HCT116 (cell line): ENCODE data around the gene TNF. TPM values are rescaled to one million over a fixed set of nuclear protein-coding genes. Genes with fewer than 3 reads are reported as not detected.

Experiments
- ATAC-seq: fragments of 200-7000 bp; cut with Tn5 transposase; 2 replicates; pipeline ENCODE4 v1.9.1; 2020; ENCODE audit warnings: mild to moderate bottlenecking, moderate library complexity
- BruUV-seq: library from RNA; stranded (reverse); fragments of 400-500 nt; replicated peaks from 2 replicates; lab custom pipeline; 2021; lab: Mats Ljungman, UMichigan
- CTCF ChIA-PET: fragments of 300-600 bp; sonication (Branson Sonifier 250); formaldehyde crosslinking; loops from one replicate; lab custom pipeline; 2021; ENCODE audit warnings: antibody characterized with exemption; lab: Charles Lee
- POLR2A ChIA-PET: fragments of 300-600, 350-600 bp; sonication (Branson Sonifier 250); formaldehyde crosslinking; loops from one replicate; lab custom pipeline; 2021; ENCODE audit warnings: antibody characterized with exemption; lab: Charles Lee
- RAD21 ChIA-PET, 2 experiments: fragments of 300-600 bp; sonication (Branson Sonifier 250); formaldehyde crosslinking; loops; one replicate each; lab custom pipeline; 2023; ENCODE audit warnings: low total read pairs in 2 of 2; ENCODE audit not compliant: uncharacterized antibody in 2 of 2, unreplicated experiment in 2 of 2, low non-redundant PET in 1 of 2; lab: Charles Lee
- DNase-seq: peaks from one replicate; pipeline ENCODE4 v3.0.0-alpha.2; 2010; ENCODE audit warnings: low read depth, low spot score
- H2AFZ ChIP-seq: fragments of 200-600 bp; shearing (Covaris generic), sonication (generic); 2 replicates; pipeline ENCODE4 v1.6.1; 2017; ENCODE audit warnings: low read depth, mixed run types, mixed read lengths, antibody characterized with exemption, low read length; ENCODE audit not compliant: poor library complexity, severe bottlenecking
- H3K27ac ChIP-seq: 2 replicates; pipeline ENCODE4 v1.5.1; 2012; ENCODE audit warnings: low read depth, low read length
- H3K27me3 ChIP-seq: fragments of 200-600 bp; sonication (generic); 2 replicates; pipeline ENCODE4 v1.6.1; 2016; ENCODE audit warnings: mixed run types, low read length, mixed read lengths; ENCODE audit not compliant: insufficient read depth
- H3K36me3 ChIP-seq, 2 experiments: fragments of 200-500 bp in 1 of 2; fragments of 200-600 bp in 1 of 2; sonication (Bioruptor generic) in 1 of 2; sonication (generic) in 1 of 2; 2 replicates each; pipeline versions ENCODE4 v1.5.1 to v1.6.1; 2014 to 2016; ENCODE audit warnings: low read length in 2 of 2, inconsistent platforms in 1 of 2, mixed read lengths in 1 of 2, mixed run types in 1 of 2; ENCODE audit not compliant: insufficient read depth in 2 of 2, control insufficient read depth in 1 of 2
- H3K4me1 ChIP-seq, 2 experiments: fragments of 200-600 bp in 1 of 2; sonication (generic) in 1 of 2; 2 replicates each; pipeline versions ENCODE4 v1.5.1 to v1.6.1; 2012 to 2017; ENCODE audit warnings: low read length in 2 of 2, inconsistent platforms in 1 of 2, mild to moderate bottlenecking in 1 of 2, mixed read lengths in 1 of 2, mixed run types in 1 of 2, moderate library complexity in 1 of 2; ENCODE audit not compliant: insufficient read depth in 2 of 2, control insufficient read depth in 1 of 2
- H3K4me2 ChIP-seq: fragments of 200-600 bp; sonication (generic); 2 replicates; pipeline ENCODE4 v1.6.1; 2017; ENCODE audit warnings: mixed run types, low read length, mixed read lengths
- H3K4me3 ChIP-seq, 2 experiments: fragments of 200-600 bp in 1 of 2; sonication (generic) in 1 of 2; replicated peaks in 1 of 2; 2 replicates each; pipeline ENCODE4 v1.5.1; 2011 to 2016; ENCODE audit warnings: low read length in 2 of 2, control low read depth in 1 of 2, low read depth in 1 of 2, mild to moderate bottlenecking in 1 of 2, mixed read lengths in 1 of 2, mixed run types in 1 of 2
- H3K79me2 ChIP-seq: fragments of 200-600 bp; sonication (generic); 2 replicates; pipeline ENCODE4 v1.6.1; 2017; ENCODE audit warnings: mild to moderate bottlenecking, mixed run types, low read length, moderate library complexity, mixed read lengths; ENCODE audit not compliant: insufficient read depth
- H3K9ac ChIP-seq: fragments of 200-600 bp; sonication (generic); 2 replicates; pipeline ENCODE4 v1.6.1; 2016; ENCODE audit warnings: low read length, mixed read lengths
- H3K9me2 ChIP-seq: fragments of 200-600 bp; sonication (generic), shearing (Covaris generic); 2 replicates; pipeline ENCODE4 v1.6.1; 2017; ENCODE audit warnings: mixed run types, mild to moderate bottlenecking, moderate library complexity; ENCODE audit not compliant: insufficient read depth
- H3K9me3 ChIP-seq, 2 experiments: fragments of 200-500 bp in 1 of 2; fragments of 200-600 bp in 1 of 2; sonication (Bioruptor generic) in 1 of 2; sonication (generic) in 1 of 2; 2 replicates each; pipeline ENCODE4 v1.6.1; 2014 to 2017; ENCODE audit warnings: low read length in 2 of 2, mixed read lengths in 2 of 2, inconsistent platforms in 1 of 2, low read depth in 1 of 2, mild to moderate bottlenecking in 1 of 2, mixed run types in 1 of 2, moderate library complexity in 1 of 2; ENCODE audit not compliant: control insufficient read depth in 1 of 2, insufficient read depth in 1 of 2
- H4K20me1 ChIP-seq: fragments of 200-600 bp; sonication (generic), shearing (Covaris generic); 2 replicates; pipeline ENCODE4 v1.6.1; 2017; ENCODE audit warnings: mixed run types, mild to moderate bottlenecking, moderate library complexity; ENCODE audit not compliant: insufficient read depth
- ATF3 ChIP-seq: IDR thresholded peaks from 2 replicates; pipeline ENCODE4 v1.6.1; 2012
- CBX3 ChIP-seq: IDR thresholded peaks from 2 replicates; pipeline ENCODE4 v1.6.1; 2012; ENCODE audit warnings: low read depth
- CEBPB ChIP-seq: IDR thresholded peaks from 2 replicates; pipeline ENCODE4 v1.6.1; 2012; ENCODE audit warnings: low read depth
- CTCF ChIP-seq, 3 experiments: fragments of 200-600 bp in 1 of 3; sonication (generic) in 1 of 3; IDR thresholded peaks in 2 of 3; conservative IDR thresholded peaks in 1 of 3; 2 replicates each; pipeline ENCODE4 v1.5.1; 2012 to 2017; ENCODE audit warnings: low read depth in 2 of 3, low read length in 2 of 3, antibody characterized with exemption in 1 of 3, borderline replicate concordance in 1 of 3, control low read depth in 1 of 3, mild to moderate bottlenecking in 1 of 3, mixed read lengths in 1 of 3, mixed run types in 1 of 3, moderate library complexity in 1 of 3; ENCODE audit not compliant: insufficient read depth in 1 of 3
- ELF1 ChIP-seq: IDR thresholded peaks from 2 replicates; pipeline ENCODE4 v1.6.1; 2012; ENCODE audit warnings: low read depth, borderline replicate concordance
- EZH2 ChIP-seq: fragments of 200-600 bp; sonication (generic); IDR thresholded peaks from 2 replicates; pipeline ENCODE4 v1.6.1; 2017; ENCODE audit warnings: antibody characterized with exemption, mixed run types
- EZH2phosphoT487 ChIP-seq: fragments of 200-600 bp; IDR thresholded peaks from 2 replicates; pipeline ENCODE4 v1.6.1; 2018; ENCODE audit warnings: antibody characterized with exemption, borderline replicate concordance
- FOSL1 ChIP-seq: IDR thresholded peaks from 2 replicates; pipeline ENCODE4 v1.6.1; 2012; ENCODE audit warnings: low read depth
- POLR2A ChIP-seq: IDR thresholded peaks from 2 replicates; pipeline ENCODE4 v1.7.0; 2011; ENCODE audit warnings: borderline replicate concordance; ENCODE audit not compliant: insufficient read depth, insufficient read length; ENCODE audit errors: extremely low read depth
- RAD21 ChIP-seq: IDR thresholded peaks from 2 replicates; pipeline ENCODE4 v1.6.1; 2012; ENCODE audit warnings: low read depth, mild to moderate bottlenecking
- SIN3A ChIP-seq: IDR thresholded peaks from 2 replicates; pipeline ENCODE4 v1.6.1; 2012; ENCODE audit warnings: low read depth
- TCF7L2 ChIP-seq: IDR thresholded peaks from 2 replicates; pipeline ENCODE4 v1.7.0; 2011; ENCODE audit warnings: borderline replicate concordance, inconsistent platforms; ENCODE audit not compliant: insufficient read depth, insufficient read length; ENCODE audit errors: extremely low read depth
- YY1 ChIP-seq: IDR thresholded peaks from 2 replicates; pipeline ENCODE4 v1.6.1; 2011; ENCODE audit warnings: low read length, low read depth, moderate library complexity, mild to moderate bottlenecking; ENCODE audit not compliant: insufficient replicate concordance; ENCODE audit errors: extremely low read depth
- ZNF274 ChIP-seq: fragments of 200-500 bp; sonication (Bioruptor generic); IDR thresholded peaks from 2 replicates; pipeline ENCODE4 v1.6.1; 2014; ENCODE audit warnings: mild to moderate bottlenecking, low read depth, low read length, inconsistent platforms
- intact Hi-C: fragments of 100-400 bp; cut with micrococcal nuclease; formaldehyde crosslinking; loops from 2 replicates; pipeline ENCODE4 v1.10.0; 2022
- total RNA-seq: library from RNA; stranded (reverse); gene quantifications from one replicate; pipeline ENCODE4 v1.2.1, GENCODE V29; 2021; ENCODE audit not compliant: unreplicated experiment

The TNF gene
- total RNA-seq, 1 experiment from 2014 or later = 0.59 TPM

- POLR2A ChIA-PET = interaction anchor here (1.0 to 1.4 kb wide), 2 partner anchors 13 to 18 kb away, joined by 3 read pairs; no protein-coding TSS in a partner anchor
- H3K36me3 ChIP-seq = no peaks in the 10 kb centered on the region
- H3K4me1 ChIP-seq = peaks cover 4 to 15% of the 10 kb centered on the region in 2 experiments; a peak in 2 of 4 replicates
- no peak overlapping the region for H3K27ac ChIP-seq
- H3K4me2 ChIP-seq = peak overlapping the region; percentile 97
- no TSS peak for BruUV-seq
- DNase-seq (no peak), ATAC-seq (no peak)
- H3K9me2 ChIP-seq = no peaks in the 10 kb centered on the region
- H3K27me3 ChIP-seq = no peaks in the 10 kb centered on the region
- H2AFZ ChIP-seq = peak overlapping the region; percentile 64
- TF ChIP-seq EZH2phosphoT487 = no peak
- no peak for TF ChIP-seq ELF1
- no peak for TF ChIP-seq EZH2
- TF ChIP-seq SIN3A = no peak
- no peak for TF ChIP-seq POLR2A
- no peaks in the 10 kb centered on the region for H4K20me1 ChIP-seq
- H3K9ac ChIP-seq = peak overlapping the region; percentile 73
- CTCF ChIA-PET = interaction anchor here (0.6 to 7.8 kb wide), 10 partner anchors 9 to 1086 kb away, joined by 3 to 70 read pairs (median 4); partner anchors contain the start of genes NCR3 and PRRC2A
- RAD21 ChIA-PET = interaction anchor here in 1 of 2 experiments (0.9 kb wide), 1 partner anchor 18 kb away, joined by 3 read pairs; no protein-coding TSS in a partner anchor
- no peaks in the 10 kb centered on the region for H3K9me3 ChIP-seq
- H3K4me3 ChIP-seq = peak overlapping the region; percentile 65 to 75
- intact Hi-C loops = no loop called here
- no peaks in the 10 kb centered on the region for H3K79me2 ChIP-seq
Observed at GRCh38 chr6:31580438-31580740, 5.0 kb downstream of the TNF start.

GRCh38 chr6:31580807-31581433 is 5.6 kb downstream of the TNF start:
- H3K27ac ChIP-seq = peak overlapping the region; percentile 8; the same call in 1 of the 2 replicates
- H4K20me1 ChIP-seq = no peaks in the 10 kb centered on the region
- H2AFZ ChIP-seq = peak overlapping the region; percentile 79
- H3K9me2 ChIP-seq = no peaks in the 10 kb centered on the region
- H3K36me3 ChIP-seq = no peaks in the 10 kb centered on the region
- ChIA-PET RAD21 (interaction anchor here in 1 of 2 experiments (0.9 kb wide), 1 partner anchor 18 kb away, joined by 3 read pairs; no protein-coding TSS in a partner anchor), POLR2A (interaction anchor here (1.0 to 1.9 kb wide), 3 partner anchors 12 to 34 kb away, joined by 3 to 6 read pairs (median 3); partner anchors contain the start of genes ATP6V1G2 and NFKBIL1), CTCF (interaction anchor here (0.6 to 7.8 kb wide), 10 partner anchors 10 to 1086 kb away, joined by 3 to 70 read pairs (median 4); partner anchors contain the start of genes NCR3 and PRRC2A)
- H3K4me1 ChIP-seq = peaks cover 4 to 15% of the 10 kb centered on the region in 2 experiments; a peak in 2 of 4 replicates
- no peaks in the 10 kb centered on the region for H3K27me3 ChIP-seq
- no TSS peak for BruUV-seq
- peak overlapping the region; percentile 97 for H3K4me2 ChIP-seq
- intact Hi-C loops = no loop called here
- H3K9me3 ChIP-seq = no peaks in the 10 kb centered on the region
- peak overlapping the region; percentile 73 for H3K9ac ChIP-seq
- peak overlapping the region; percentile 65 to 75 for H3K4me3 ChIP-seq
- DNase-seq (peak; percentile 33), ATAC-seq (peak; percentile 97)
- H3K79me2 ChIP-seq = no peaks in the 10 kb centered on the region
- TF ChIP-seq CTCF (IDR thresholded peaks at IDR 0.05 in 2 of 3, conservative IDR thresholded peaks at IDR 0.05 in 1 of 3; ENCODE audit: borderline replicate concordance in 1 of 3, insufficient read depth in 1 of 3, low read depth in 2 of 3, low read length in 2 of 3) (peak; percentile 87 to 96 (median 88)), EZH2phosphoT487 (no peak), EZH2 (no peak), RAD21 (peak; percentile 57), TCF7L2 (no peak), YY1 (peak; percentile 37), FOSL1 (no peak), ATF3 (no peak), ZNF274 (no peak), CEBPB (no peak), CBX3 (no peak), SIN3A (no peak)
